Osteoblast (primary cell): ENCODE measurements around the gene ITGAE. TPM values are rescaled to one million over a fixed set of nuclear protein-coding genes. Genes with fewer than 3 reads are reported as not detected.
A peak's percentile ranks its signal among the peaks of the same experiment; 100 is the strongest.

Source experiments
- DNase-seq: peaks from one replicate; pipeline ENCODE4 v3.0.0; 2011; ENCODE audit warnings: low spot score, mixed read lengths; ENCODE audit not compliant: insufficient read length; ENCODE audit errors: missing footprints
- H2AFZ ChIP-seq: 2 replicates; pipeline ENCODE4 v1.6.0; 2011; ENCODE audit warnings: mild to moderate bottlenecking, low read length
- H3K27ac ChIP-seq: 2 replicates; pipeline ENCODE4 v1.5.1; 2011; ENCODE audit warnings: mild to moderate bottlenecking, low read depth, low read length, moderate library complexity
- H3K27me3 ChIP-seq: 2 replicates; pipeline ENCODE4 v1.6.0; 2012; ENCODE audit warnings: mild to moderate bottlenecking, control low read depth, inconsistent platforms, low read length, moderate library complexity; ENCODE audit not compliant: insufficient read depth
- H3K36me3 ChIP-seq: 2 replicates; pipeline ENCODE4 v1.5.1; 2011; ENCODE audit warnings: mild to moderate bottlenecking, low read length, control low read depth, moderate library complexity; ENCODE audit not compliant: insufficient read depth
- H3K4me1 ChIP-seq: 2 replicates; pipeline ENCODE4 v1.5.1; 2011; ENCODE audit warnings: mild to moderate bottlenecking, low read length, control low read depth, moderate library complexity; ENCODE audit not compliant: insufficient read depth
- H3K4me2 ChIP-seq: 2 replicates; pipeline ENCODE4 v1.6.0; 2011; ENCODE audit warnings: mild to moderate bottlenecking, low read length; ENCODE audit not compliant: insufficient read depth
- H3K4me3 ChIP-seq: fragments of 200-600 bp; sonication (generic); 3 replicates; pipeline ENCODE4 v1.5.1; 2012; ENCODE audit warnings: mild to moderate bottlenecking, low read length, inconsistent platforms; ENCODE audit not compliant: insufficient read depth
- H3K79me2 ChIP-seq: 2 replicates; pipeline ENCODE4 v1.6.0; 2012; ENCODE audit warnings: mild to moderate bottlenecking, low read length, control low read depth, inconsistent platforms; ENCODE audit not compliant: insufficient read depth
- H3K9me3 ChIP-seq: 2 replicates; pipeline ENCODE4 v1.5.1; 2011; ENCODE audit warnings: low read depth, low read length, control low read depth
- H4K20me1 ChIP-seq: 2 replicates; pipeline ENCODE4 v1.6.0; 2012; ENCODE audit warnings: mild to moderate bottlenecking, low read length, control low read depth; ENCODE audit not compliant: insufficient read depth
- total RNA-seq: library from RNA; depleted of rRNA; stranded (reverse); fragments of >200 nt; gene quantifications from 2 replicates; pipeline ENCODE4 v1.2.3, GENCODE V29; 2012
- TF ChIP-seq, protein P1 (sequence below): IDR thresholded peaks from 2 replicates; pipeline ENCODE4 v1.5.1; 2011; ENCODE audit warnings: mild to moderate bottlenecking, low read depth, low read length, moderate library complexity; ENCODE audit errors: extremely low read depth

ITGAE gene
- total RNA-seq, 1 donor: 10.5 TPM

DNA sequence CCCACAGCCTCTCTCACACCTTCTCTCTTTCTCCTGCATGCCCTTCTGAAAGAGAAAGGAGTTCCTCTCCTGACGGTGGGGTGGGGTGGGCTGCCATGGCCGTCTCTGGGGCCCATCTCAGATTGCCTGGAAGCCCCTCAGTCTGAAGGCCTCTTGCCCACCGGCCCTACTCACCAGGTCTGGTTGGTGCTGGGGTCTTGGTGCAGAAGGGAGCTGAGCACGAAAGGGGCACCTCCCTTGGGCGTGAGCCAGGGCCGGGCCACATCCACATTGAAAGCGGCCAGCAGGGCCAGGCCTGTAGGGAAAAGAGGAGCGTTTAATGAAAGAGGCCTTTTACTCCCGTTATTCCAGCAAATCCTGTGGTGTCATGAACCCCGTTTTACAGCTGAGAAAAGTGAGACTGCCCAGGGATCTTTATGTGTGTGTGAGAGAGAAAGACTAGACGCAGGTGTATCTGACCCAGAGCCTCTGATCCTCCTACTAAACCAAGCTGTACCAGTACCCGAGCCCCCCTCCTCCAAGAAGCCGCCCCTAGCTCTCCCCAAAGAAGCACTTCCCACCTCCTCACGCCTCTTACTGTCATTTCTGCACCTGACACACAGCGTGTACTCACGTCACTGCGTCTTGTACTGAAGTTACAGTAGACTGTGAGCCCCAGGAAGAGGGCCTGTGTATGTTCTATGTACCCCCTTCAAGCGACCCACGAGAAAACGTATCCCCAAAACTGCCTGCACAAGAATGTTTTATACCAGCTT, 23.4 kb downstream of the ITGAE start:
- Histone ChIP-seq H2AFZ (no peak overlapping the region), H3K27ac (no peak overlapping the region), H3K27me3 (no peaks in the 10 kb centered on the region), H3K4me2 (no peak overlapping the region), H3K4me1 (peaks cover 6% of the 10 kb centered on the region), H4K20me1 (no peaks in the 10 kb centered on the region), H3K9me3 (no peaks in the 10 kb centered on the region), H3K79me2 (no peaks in the 10 kb centered on the region), H3K4me3 (no peak overlapping the region), H3K36me3 (no peaks in the 10 kb centered on the region)
- TF ChIP-seq, protein P1, sequence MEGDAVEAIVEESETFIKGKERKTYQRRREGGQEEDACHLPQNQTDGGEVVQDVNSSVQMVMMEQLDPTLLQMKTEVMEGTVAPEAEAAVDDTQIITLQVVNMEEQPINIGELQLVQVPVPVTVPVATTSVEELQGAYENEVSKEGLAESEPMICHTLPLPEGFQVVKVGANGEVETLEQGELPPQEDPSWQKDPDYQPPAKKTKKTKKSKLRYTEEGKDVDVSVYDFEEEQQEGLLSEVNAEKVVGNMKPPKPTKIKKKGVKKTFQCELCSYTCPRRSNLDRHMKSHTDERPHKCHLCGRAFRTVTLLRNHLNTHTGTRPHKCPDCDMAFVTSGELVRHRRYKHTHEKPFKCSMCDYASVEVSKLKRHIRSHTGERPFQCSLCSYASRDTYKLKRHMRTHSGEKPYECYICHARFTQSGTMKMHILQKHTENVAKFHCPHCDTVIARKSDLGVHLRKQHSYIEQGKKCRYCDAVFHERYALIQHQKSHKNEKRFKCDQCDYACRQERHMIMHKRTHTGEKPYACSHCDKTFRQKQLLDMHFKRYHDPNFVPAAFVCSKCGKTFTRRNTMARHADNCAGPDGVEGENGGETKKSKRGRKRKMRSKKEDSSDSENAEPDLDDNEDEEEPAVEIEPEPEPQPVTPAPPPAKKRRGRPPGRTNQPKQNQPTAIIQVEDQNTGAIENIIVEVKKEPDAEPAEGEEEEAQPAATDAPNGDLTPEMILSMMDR: no peak
- peak; percentile 32 for DNase-seq

DNA sequence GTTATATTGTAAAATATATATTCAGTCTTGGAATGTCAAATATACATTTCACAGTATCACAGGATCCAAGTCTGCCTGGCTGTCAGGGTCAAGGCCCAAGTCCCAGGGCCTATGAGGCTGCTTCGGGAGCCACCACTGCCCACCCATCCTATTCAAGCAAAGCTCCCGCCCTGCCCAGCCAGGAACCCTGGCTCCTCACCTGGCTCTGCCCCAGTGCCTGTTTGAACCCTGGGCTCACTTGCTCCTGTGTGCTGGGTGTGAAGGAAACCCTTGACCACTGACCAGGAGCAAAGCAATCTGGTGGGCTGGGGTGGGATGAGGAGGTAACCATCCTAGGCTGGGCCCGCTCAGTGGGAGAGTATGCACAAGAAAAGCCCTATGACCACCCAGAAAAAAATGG, 27.0 kb downstream of the ITGAE start:
- Histone ChIP-seq H3K79me2 (no peaks in the 10 kb centered on the region), H3K27ac (no peak overlapping the region), H3K9me3 (no peaks in the 10 kb centered on the region), H3K4me3 (no peak overlapping the region), H3K36me3 (no peaks in the 10 kb centered on the region), H3K27me3 (no peaks in the 10 kb centered on the region), H3K4me2 (no peak overlapping the region), H4K20me1 (no peaks in the 10 kb centered on the region), H2AFZ (peak overlapping the region; percentile 35), H3K4me1 (peaks cover 6% of the 10 kb centered on the region)
- DNase-seq: no peak
- TF ChIP-seq, protein P1: no peak

DNA sequence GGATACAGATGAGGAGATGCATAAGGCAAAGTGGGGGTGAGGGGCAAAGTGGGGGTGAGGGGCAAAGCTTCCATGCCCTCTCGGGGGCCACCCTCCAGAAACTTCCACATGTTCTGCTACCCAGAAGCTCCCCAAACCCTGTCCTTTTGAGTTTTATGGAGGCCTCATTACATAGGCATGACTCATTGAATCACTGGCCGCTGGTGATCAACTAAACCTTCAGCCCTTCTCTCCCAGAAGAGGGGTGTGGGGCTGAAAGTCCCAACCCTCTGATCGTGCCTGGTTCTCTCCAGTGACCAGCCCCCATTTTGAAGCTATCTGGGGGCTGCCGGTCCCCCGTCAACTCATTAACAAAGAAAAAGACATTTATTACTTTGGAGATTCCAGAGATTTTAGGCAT, 27.5 kb downstream of the ITGAE start:
- no peaks in the 10 kb centered on the region for H3K9me3 ChIP-seq
- no peak overlapping the region for H3K27ac ChIP-seq
- H3K4me1 ChIP-seq: peaks cover 6% of the 10 kb centered on the region
- peak overlapping the region; percentile 36 for H3K4me2 ChIP-seq
- H4K20me1 ChIP-seq: no peaks in the 10 kb centered on the region
- H3K4me3 ChIP-seq: no peak overlapping the region
- peak; percentile 97 for DNase-seq
- H2AFZ ChIP-seq: peak overlapping the region; percentile 41
- H3K36me3 ChIP-seq: no peaks in the 10 kb centered on the region
- no peaks in the 10 kb centered on the region for H3K79me2 ChIP-seq
- H3K27me3 ChIP-seq: no peaks in the 10 kb centered on the region
- TF ChIP-seq, protein P1: no peak

DNA sequence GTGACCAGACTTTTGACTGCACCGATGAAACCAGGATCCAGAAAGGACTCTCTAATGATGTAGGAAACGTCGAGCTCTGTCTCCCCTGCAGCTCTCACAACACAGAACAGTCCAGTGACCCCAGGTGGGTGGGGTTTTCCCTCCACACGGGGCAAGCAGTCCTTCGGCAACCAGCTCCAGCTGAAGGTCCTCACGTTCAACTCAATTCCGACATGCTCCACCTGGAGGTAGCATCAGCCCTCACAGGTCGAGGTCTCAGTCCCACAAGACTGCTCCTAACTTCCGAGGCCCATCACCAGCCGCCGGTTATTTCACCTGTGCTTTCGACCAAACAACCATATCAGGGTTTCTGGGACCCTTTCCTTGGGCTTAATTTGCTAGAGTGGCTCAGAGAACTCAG, 28.2 kb downstream of the ITGAE start:
- Histone ChIP-seq H3K36me3 (no peaks in the 10 kb centered on the region), H2AFZ (no peak overlapping the region), H3K27me3 (no peaks in the 10 kb centered on the region), H3K4me1 (peaks cover 6% of the 10 kb centered on the region), H3K9me3 (no peaks in the 10 kb centered on the region), H4K20me1 (no peaks in the 10 kb centered on the region), H3K27ac (no peak overlapping the region), H3K4me3 (no peak overlapping the region), H3K4me2 (no peak overlapping the region), H3K79me2 (no peaks in the 10 kb centered on the region)
- DNase-seq: peak; percentile 45
- TF ChIP-seq, protein P1: no peak
